Esophagus mucosa (tissue), 1 donor: ENCODE data around the gene UQCR11. TPM values are rescaled to one million over a fixed set of nuclear protein-coding genes. Genes with fewer than 3 reads are reported as not detected.

Source experiments
- ATAC-seq: fragments of 200-7000 bp; cut with Tn5 transposase; one replicate; pipeline ENCODE4 v1.9.1; 2020
- total RNA-seq: library from RNA; stranded (reverse); gene quantifications from one replicate; pipeline ENCODE4 v1.2.4, GENCODE V29; 2023
- donor health status: DM: yes; HTN: yes; CAD: no.

Gene UQCR11
- total RNA-seq, 1 donor from 2014 or later = 225 TPM

DNA sequence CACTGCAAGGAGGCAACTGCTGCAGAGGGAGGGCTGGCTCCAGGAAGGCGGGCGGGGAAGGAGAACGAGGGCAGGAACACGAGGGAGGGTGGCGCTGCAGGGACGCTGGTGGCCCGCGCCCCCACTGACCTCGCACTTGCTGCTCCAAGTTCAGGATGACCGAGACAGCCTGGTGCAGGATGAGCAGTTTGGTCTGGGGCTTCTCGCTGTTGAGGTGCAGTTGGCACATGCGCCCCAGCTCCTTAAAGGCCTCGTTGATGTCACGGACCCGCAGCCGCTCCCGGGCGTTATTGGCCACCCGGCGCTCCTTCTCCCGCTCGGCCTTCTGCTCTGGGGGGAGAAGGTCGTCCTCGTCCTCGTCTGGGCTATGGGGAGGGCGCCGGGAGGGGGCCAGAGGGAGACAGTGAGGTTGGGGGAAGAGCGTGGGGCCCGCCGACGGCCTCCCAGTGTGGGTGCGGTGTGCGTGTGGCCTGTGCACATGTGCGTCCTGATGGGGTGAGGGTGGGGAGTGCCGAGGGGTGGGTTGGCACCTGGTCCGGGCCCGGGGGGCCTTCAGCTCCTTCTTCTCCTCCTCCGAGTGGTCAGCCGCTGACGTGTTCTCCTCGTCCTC, 10.0 kb upstream of the UQCR11 start:
- no peak for ATAC-seq

DNA sequence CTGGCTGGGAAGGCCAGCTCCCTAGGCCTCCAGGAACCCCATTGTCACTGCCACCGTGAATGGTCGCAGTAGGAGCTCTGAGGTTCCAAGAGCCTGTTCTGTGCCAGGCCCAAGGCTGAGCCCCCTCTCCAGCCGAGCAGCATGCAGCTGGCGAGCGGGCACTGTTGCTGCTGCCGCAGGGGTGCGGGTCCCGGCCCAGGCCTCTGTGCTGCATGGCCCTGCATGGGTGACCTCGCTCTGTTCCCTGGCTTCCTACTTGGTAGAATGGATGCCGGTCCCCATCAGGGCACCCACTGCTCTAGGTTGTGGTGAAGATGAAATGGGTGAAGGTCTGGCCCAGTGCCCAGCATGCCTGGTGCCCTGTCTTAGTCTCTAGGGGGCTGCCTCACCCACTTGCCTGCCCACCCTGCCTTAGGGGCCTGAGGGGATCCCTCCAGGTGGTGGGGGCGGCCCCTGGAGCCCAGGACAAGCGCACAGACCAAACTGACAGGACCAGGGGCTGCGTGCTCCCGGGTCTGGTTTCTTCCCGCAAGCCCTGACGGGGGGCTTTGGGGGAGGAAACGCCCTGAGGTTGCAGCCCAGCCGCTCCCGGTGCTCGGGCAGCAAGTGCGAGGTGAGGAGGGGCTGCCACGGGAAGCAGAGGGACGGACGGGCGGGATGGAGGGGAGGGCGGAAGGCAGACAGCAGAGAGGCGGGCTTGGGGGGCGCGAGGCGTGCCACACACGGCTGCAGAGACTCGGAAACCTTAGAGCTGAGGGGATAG, 8.7 kb upstream of the UQCR11 start:
- no peak for ATAC-seq

DNA sequence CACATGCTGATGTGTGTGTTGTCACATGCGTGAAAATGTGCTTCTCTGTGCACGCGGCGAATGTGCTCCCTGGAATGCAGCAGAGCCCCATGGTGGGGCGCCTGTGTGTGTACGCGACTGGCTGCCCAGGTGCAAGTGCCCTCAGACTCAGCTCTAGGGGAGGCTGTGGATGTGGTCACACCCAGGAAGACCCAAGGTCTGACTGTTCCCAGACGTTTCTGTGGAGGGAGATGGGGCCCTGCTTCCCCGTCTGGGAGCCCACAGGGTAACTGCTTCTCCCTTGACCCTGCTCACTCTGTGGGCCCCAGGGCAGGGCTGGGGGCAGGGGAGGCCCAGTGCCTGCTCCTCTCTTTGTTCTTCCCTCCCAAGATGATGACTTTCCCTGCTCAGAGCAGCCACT, 7.9 kb upstream of the UQCR11 start:
- no peak for ATAC-seq

DNA sequence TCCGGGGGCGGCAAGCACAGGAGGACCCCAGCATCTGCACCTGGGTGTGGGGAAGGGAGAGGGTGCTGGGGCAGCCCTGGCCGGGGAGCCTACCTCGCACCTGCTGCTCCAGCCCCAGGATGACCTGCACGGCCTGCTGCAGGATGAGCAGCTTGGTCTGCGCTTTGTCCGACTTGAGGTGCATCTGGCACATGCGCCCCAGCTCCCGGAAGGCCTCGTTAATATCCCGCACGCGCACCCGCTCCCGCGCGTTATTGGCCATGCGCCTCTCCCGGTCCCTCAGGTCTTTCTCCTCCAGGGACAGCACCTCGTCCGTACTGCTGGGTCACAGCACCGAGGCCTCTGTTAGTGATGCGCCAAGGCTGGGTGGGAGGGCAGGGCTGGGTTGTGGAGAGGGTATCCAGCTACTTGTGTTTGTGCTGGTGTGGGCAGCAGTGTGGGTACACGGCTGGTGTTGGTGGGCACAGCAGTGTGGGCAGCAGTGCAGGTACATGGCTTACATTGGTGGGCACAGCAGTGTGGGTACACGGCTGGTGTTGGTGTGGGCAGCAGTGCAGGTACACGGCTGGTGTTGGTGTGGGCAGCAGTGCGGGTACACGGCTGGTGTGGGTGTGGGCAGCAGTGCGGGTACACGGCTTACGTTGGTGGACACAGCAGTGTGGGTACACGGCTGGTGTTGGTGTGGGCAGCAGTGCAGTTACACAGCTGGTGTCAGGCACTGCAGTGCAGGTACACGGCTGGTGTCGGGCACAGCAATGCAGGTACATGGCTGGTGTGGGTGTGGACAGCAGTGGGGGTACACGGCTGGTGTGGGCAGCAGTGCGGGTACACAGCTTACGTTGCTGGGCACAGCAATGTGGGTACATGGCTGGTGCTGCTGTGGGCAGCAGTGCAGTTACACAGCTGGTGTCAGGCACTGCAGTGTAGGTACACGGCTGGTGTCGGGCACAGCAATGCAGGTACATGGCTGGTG, 7.1 kb upstream of the UQCR11 start:
- ATAC-seq = no peak

DNA sequence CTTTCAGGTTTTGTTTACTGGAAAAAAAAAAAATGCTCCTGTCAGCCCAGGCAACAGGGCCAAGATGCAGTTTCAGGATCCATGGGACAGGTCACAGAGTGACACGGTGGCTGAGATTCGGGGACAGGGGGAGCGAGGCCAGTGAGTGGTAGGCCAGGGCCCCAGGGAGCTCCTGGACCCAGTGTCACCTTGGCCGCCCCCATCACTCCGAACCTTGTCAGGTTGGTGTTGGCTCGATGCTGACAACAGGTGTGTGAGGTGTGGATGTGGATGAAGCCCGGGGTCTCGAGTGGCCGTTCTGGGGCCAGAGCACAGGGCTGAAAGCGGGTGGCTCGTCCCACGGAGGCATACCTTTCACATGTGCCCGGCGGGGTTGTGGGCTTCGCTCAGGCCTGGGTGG, 6.1 kb upstream of the UQCR11 start:
- no peak for ATAC-seq

DNA sequence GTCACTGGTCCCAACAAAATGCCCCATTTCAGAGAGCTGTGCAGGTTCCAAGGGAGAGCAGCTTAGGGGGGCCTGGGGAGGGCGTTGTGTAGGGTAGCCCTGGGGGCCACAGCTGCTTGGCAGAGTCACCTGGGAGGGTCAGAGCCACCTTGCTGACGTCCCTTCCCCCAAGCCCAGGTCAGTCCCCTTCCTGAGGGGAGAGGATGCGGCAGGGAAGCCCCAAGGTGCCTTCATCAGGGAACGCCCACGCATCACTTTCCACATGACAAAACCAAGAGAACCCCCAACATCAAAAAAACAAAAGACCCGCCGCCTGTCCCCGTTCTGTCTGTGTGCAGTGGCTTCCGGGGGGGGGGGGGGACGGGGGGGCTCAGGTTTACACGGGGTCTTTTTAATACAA, 5.3 kb upstream of the UQCR11 start:
- no peak for ATAC-seq

DNA sequence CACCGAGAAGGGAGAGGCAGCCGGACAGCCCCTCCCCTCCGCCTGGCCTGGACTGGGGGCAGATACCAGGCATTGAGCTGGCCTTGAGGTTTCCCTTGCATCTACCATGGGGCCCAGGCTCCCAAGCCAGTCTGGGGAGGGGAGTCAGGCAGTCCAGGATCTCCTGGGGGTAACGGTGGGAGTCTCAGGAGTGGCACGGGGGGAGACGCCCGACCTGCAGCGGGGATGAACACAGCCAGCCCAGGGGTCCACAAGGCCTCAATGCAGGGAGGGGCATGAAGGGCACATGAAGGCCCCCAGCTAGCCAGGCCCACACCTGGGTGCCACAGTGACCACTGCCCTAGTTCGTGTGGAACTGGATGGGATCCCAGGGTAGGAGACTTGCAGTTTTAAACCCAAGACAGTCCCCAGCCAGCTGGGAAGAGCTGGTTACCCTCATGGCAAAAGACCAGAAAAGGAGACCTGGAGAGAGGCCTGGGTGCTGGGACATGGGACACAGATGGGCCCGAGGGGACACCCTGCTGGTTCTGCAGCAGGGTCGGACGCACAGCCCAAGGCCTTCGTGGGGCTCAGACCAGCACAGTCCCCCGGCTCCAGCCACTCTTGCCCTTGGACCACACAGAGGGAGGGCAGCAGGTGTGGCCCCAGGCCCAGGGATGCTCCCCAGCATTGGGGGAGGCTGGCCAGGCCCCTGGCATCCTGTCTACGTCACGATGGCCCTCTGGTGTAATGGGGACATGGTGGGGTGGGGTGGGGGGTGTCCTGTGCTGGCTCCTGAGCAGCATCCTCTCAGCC, 4.6 kb upstream of the UQCR11 start:
- ATAC-seq = no peak

DNA sequence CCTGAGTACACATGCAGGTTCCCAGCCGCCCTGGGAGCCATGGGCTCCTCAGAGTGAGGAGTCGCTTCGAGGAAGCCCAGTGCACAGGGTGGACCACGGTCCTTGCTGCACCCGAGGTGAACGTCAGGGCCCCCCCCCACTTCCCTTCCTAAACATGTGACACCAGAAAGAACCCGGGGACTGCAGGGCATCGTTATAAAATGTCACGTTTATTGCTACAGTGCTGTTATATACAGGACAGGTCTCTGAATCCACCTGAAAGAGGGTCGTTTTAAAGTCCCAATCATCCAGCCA, 3.8 kb upstream of the UQCR11 start:
- ATAC-seq = no peak

DNA sequence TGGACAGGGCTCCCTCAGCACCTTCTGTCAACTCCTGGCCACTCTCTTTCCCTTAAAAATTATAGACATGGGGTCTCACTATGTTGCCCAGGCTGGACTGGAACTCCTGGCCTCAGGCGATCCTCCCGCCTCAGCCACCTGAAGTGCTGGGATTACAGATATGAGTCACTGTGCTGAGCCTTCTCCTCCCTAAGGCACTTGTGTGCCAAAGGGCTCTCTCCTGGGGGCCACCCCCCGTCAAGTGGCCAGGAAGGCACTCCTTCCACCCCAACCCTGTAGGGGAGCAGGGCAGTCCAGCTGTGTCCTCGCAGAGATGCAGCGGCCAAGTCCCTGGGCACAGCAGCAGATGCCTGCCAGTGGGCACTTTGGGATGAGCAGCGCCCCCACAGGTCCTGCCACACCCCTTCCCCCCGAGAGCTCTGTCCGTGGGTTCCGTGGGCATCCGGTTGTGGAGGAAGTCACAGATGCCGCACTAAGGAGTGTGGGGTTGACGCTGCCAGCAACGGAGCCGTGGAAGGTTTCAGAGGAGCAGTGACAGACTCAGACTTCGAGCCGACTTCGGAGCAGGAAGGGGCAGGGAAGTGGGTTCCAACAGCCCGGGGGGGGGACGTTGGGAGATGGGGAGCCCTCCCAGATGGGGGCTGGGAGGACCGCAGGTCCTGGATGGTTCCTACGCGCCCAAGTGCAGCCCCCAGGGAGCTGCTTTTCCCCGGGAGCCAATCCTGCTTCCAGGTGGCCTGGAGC, 3.3 kb upstream of the UQCR11 start:
- ATAC-seq = no peak

DNA sequence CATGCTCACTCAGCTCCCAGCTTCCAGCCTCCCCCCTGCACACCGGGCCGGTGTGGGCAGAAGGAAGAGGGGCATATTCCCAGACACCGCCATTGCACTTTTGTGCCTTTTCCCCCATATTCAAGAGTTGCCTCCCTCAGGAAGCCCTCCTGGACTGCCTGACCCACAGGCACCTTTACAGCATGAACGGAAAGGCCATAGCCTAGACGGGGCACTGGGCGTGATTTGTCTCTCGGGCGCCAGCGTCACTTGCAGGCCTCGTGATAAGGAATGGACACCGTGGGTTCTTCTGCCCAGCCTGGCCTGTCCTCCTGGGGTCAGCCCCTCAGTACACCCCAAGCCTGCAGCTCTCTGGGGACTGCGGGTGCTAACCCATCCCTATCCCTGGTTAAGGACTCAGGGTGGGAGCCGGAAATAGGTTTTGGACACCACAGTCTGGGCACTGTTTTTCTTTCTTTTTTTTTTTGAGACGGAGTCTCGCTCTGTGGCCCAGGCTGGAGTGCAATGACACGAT, 933 bp upstream of the UQCR11 start:
- ATAC-seq = peak; percentile 1

DNA sequence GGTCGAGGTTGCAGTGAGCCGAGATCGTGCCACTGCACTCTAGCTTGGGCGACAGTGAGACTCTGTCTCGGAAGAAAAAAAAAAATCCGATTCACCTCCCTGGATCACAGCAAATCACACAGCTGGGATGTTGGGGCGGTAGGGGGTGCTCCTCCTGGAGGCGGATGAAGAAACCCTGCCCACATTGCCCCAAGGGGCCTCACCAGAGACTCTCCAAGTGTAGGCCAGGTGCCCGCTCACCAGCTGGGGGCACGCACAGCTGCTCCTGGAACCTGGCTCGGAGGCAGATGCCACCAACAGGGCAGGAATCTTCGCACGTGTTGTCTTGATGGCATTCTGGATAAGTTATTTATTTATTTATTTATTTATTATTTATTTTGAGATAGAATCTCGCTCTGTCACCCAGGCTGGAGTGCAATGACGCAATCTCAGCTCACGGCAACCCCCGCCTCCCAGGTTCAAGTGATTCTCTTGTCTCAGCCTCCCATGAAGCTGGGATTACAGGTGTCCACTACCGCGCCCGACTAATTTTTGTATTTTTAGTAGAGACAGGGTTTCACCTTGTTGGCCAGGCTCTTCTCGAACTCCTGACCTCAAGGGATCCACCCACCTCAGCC, 3.1 kb downstream of the UQCR11 start:
- no peak for ATAC-seq

DNA sequence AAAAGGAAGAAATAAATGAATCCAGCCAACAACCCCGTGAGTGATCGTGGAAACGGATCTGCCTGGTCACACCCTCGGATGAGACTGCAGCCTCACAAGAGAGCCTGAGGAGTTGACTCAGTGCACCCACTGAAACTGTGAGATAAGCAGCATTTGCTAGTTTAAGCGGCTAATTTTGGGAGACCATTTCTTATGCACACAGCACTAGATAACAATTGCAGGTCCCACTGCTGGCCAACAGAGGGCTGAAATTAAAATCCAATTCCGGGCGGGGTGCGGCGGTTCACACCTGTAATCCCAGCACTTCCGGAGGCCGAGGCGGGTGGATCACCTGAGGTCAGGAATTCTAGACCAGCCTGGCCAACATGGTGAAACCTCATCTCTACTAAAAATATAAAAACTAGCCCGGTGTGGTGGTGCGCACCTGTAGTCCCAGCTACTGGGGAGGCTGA, 3.6 kb downstream of the UQCR11 start:
- no peak for ATAC-seq

DNA sequence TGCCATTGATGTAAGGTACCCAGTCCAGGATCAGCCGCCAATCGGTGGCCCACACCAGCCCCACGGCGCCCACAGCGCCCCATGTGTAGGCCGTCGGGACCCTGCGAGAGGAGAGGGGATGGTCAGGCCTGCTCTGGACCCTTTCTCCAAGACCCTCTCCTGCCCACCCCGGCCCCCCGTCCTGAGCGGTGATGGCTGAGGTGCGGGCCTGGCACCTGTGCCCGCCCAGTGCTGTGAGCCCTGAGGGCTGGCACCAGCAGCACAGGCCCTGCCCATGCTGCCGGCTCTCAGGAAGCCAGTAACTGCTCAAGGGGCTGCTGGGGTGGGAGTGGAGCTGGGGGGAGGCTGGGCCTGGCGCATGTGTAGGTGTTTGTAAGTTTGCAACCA, 5.8 kb downstream of the UQCR11 start:
- ATAC-seq = peak; percentile 10

DNA sequence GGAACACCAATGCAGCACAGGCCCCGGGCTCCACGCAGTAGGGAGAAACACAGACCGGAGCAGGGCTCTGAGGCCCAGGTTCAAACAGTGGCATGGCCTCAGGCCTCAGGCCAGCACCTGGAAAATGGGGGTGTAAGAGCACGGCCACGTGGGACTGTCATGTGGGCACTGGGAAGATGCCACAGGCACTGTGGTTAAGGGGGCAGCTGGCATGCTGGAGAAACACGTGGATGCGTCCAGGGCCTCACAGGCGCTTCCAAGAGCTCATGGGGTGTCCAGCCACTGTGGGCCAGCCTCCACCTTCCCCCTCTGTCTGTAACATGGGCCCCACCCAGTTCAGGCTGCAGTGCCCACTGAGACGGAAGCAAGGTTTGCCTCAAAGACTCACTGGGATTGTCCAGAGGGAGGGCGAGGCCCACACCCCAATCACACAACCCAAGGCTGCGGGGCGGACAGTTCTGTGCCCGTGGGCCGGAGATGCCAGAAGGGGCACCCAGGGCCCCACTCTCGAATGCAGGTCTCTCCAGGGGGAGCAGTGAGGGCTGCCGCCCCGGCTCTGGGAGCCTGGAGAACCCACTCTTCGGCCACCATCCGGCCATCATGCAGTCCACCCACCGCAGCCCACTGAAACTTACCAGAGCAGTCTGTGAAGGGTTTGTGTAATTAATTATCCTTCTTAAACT, 6.3 kb downstream of the UQCR11 start:
- no peak for ATAC-seq

DNA sequence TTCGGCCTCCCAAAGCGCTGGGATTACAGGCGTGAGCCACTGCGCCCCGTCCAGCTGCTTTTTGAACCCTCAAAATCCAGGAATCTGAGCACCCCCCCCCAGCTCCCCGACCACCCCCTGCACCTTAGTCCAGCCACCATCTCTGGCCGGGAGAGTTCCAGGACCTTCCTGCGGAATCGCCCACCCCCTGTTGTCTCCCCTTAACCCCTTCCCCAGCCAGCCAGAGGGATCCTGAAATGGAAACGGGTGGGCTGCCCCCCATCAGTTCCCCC, 11.8 kb downstream of the UQCR11 start:
- ATAC-seq = no peak

DNA sequence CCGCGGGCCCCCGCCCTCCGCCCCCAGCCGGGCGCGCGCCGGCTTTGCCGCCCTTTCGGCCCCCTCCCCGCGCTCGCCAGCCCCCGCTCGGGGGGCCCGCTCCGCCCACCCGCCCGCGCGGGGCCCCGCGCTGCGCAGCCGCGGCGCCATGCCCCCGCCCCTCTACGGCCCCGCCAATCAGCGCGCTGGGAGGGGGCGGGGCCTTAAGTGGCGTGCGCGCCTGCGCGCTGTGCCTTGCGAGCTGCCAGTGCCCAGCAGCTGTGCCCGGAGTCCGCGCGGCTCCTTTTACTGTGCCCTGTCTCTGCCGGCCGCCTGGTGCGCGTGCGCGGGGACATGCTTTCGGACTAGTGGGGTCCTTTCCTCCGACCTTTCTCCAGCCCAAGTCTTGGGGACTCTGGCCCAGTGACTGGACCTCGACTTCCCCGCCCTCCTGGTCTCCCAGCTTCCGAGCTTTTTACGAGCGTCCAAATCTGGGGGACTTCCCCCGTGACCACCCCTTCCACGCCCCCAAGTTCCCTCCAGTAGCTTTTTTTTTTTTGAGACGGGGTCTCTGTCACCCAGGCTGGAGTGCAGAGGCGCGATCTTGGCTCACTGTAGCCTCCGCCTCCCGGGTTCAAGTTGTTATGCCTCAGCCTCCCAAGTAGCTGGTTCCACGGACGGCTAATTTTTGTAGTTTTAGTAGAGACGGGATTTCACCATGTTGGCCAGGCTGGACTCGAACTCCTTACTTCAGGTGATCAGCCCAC, 12.3 kb downstream of the UQCR11 start, which contains the start of gene MBD3:
MBD3 (minus strand) TSS at position 111 of the 746 bp plus-strand sequence. CDS start 234 bp downstream, outside the sequence.
- ATAC-seq = peak; percentile 90

DNA sequence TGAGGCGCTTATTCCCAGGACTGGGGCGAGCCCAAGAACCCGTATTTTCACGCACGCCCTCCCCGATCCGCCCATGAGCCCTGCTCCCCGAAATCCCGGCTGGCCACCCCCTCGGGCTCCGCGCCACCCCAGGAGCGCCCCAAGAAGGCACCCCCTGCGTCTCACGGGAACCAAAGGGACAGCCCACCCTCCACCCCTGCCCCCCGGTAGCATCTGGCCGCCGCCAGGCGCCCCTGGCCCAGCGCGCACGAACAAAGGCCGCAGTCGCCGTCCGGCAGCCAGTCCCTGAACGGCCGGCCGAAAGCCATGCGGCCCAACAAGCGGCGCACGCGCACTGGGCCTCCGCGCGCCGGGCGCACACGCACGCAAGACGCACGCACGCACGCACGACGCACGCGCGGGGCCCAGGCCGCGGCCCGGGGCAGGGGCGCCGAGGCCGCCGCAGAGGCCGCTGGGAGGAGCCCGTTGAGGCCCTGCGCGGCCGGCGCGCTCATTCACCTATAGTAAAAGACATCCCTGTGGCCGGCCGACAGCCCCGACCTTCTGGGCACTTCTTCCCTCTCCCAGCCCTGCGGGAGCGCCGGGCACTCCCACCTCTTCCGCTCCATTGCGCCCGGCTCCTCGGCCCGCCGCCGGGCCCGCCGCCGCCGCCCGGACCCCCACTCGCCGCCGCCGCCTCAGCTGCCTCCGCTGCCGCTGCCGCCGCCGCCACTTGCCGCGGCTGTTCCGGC, 13.1 kb downstream of the UQCR11 start:
- peak; percentile 86 for ATAC-seq

DNA sequence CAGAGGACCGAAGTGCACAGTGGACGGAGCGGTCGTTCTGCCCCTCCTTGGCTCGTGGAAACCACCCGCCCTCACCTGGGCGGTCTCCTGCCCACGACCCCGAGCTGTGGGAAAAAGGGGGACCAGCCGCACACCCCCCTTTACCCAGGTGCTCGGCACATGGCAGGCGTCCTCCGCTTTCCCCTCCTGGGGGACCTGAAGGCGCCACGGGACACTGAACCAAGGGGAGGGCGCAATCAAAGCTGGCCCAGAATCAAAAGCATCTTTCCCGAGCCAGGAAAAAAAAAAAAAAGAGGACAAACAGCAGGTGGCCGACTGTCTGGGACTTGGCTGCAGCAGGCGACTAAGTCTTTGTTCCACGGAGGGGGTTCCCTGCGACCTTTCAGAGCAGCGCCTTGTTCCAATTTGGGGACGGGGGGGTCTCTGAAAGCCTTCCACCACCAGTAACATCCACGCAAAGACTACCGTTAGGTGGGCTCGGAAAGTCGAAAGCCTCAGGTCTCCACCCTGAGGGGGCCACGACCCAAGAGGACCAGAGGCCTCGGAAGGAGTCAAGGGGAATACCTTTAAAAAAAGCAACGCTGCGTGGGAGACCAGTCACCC, 13.7 kb downstream of the UQCR11 start:
- ATAC-seq = no peak
